ENCODE results near the gene OTUD3.

- TF ChIP-seq, protein P1, sequence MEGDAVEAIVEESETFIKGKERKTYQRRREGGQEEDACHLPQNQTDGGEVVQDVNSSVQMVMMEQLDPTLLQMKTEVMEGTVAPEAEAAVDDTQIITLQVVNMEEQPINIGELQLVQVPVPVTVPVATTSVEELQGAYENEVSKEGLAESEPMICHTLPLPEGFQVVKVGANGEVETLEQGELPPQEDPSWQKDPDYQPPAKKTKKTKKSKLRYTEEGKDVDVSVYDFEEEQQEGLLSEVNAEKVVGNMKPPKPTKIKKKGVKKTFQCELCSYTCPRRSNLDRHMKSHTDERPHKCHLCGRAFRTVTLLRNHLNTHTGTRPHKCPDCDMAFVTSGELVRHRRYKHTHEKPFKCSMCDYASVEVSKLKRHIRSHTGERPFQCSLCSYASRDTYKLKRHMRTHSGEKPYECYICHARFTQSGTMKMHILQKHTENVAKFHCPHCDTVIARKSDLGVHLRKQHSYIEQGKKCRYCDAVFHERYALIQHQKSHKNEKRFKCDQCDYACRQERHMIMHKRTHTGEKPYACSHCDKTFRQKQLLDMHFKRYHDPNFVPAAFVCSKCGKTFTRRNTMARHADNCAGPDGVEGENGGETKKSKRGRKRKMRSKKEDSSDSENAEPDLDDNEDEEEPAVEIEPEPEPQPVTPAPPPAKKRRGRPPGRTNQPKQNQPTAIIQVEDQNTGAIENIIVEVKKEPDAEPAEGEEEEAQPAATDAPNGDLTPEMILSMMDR (IDR thresholded peaks at IDR 0.05), result no peak
- TF ChIP-seq POLR2A (IDR thresholded peaks at IDR 0.05), result no peak
Observed at GRCh38 chr1:19889656-19890055, 7.5 kb downstream of the OTUD3 start.

All from tibial nerve (tissue), 3 donors.